Parathyroid adenoma (tissue), 2 donors: ENCODE results near the gene GIMAP8.

Source experiments
- H2AFZ ChIP-seq: fragments of 300-600 bp; sonication (generic); one replicate; pipeline ENCODE4 v1.7.0; 2017; ENCODE audit warnings: antibody characterized with exemption, mild to moderate bottlenecking
- H3K27ac ChIP-seq: fragments of 300-600 bp; sonication (generic); one replicate; pipeline ENCODE4 v1.7.0; 2017
- H3K27me3 ChIP-seq: fragments of 300-600 bp; sonication (generic); one replicate; pipeline ENCODE4 v1.7.0; 2017; ENCODE audit warnings: low read length; ENCODE audit not compliant: control insufficient read depth, insufficient read depth
- H3K36me3 ChIP-seq: fragments of 300-600 bp; sonication (generic); one replicate; pipeline ENCODE4 v1.7.0; 2017; ENCODE audit warnings: low read length; ENCODE audit not compliant: control insufficient read depth, insufficient read depth
- H3K4me1 ChIP-seq: fragments of 300-600 bp; sonication (generic); one replicate; pipeline ENCODE4 v1.7.0; 2017; ENCODE audit warnings: control low read depth
- H3K4me2 ChIP-seq: fragments of 300-600 bp; sonication (generic); one replicate; pipeline ENCODE4 v1.7.0; 2017; ENCODE audit warnings: low read length
- H3K4me3 ChIP-seq: fragments of 300-600 bp; sonication (generic); one replicate; pipeline ENCODE4 v1.7.0; 2017; ENCODE audit warnings: low read depth, low read length
- H3K79me2 ChIP-seq: fragments of 300-600 bp; sonication (generic); one replicate; pipeline ENCODE4 v1.7.0; 2017; ENCODE audit warnings: control low read depth
- H3K9ac ChIP-seq: fragments of 300-600 bp; sonication (generic); one replicate; pipeline ENCODE4 v1.7.0; 2017; ENCODE audit warnings: mild to moderate bottlenecking
- H3K9me3 ChIP-seq: fragments of 300-600 bp; sonication (generic); one replicate; pipeline ENCODE4 v1.7.0; 2017; ENCODE audit warnings: low read length; ENCODE audit not compliant: control insufficient read depth
- CTCF ChIP-seq: fragments of 300-600 bp; sonication (generic); IDR thresholded peaks from one replicate; pipeline ENCODE4 v1.7.0; 2017; ENCODE audit warnings: antibody characterized with exemption, mild to moderate bottlenecking
- donor health status: primary hyperparathyroidism.

The GIMAP8 gene

DNA sequence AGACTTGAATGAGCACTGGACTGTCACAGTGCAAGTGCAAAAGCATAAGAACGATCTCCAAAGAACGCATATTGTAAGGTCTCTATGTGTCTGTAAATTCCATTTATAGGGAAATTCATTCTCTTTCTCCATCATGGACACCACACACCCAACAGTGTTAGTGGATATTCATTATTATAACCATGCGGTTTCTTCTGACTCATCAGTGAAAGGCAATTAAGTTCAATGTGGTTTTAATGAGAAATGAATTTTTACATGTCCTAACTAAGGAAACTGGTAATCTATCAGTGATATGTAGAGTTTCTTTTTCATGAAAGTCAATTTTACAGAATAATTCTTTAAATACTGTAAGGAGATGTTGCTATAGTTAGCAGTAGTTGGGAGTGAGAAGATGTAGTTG lies 25.9 kb downstream of the GIMAP8 start:
- Histone ChIP-seq H3K27me3 (no peaks in the 10 kb centered on the region), H3K27ac (peak overlapping the region; percentile 16), H3K79me2 (no peaks in the 10 kb centered on the region), H3K4me3 (no peak overlapping the region), H3K9ac (no peak overlapping the region), H3K4me2 (no peak overlapping the region), H3K4me1 (peaks cover 4% of the 10 kb centered on the region), H3K36me3 (no peaks in the 10 kb centered on the region), H3K9me3 (no peaks in the 10 kb centered on the region), H2AFZ (no peak overlapping the region)
- TF ChIP-seq CTCF: no peak

DNA sequence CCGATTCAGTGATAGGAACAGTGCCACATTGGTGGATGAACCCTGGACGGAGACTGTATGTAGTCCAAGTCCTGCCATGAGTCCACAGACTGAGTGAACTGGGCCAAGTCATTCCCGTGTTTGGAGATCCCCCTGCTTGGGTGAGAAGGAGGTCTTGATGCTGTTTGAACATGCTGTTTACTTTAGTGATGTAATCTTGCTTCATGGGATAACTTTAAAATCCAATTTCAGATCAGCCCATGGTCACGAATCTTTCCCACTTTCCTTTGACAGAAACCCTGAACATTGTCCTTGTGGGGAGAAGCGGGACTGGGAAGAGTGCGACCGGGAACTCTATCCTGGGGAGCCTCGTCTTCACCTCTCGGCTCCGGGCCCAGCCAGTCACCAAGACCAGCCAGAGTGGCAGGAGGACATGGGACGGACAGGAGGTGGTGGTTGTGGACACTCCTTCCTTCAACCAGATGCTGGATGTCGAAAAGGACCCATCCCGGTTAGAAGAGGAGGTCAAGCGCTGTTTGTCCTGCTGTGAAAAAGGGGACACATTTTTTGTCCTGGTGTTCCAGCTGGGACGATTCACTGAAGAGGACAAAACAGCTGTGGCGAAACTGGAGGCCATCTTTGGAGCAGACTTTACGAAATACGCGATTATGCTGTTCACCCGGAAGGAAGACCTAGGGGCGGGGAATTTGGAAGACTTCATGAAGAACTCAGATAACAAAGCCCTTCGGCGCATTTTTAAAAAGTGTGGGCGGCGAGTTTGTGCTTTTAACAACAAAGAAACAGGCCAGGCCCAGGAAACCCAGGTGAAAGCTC lies 26.6 kb downstream of the GIMAP8 start:
- no peak overlapping the region for H2AFZ ChIP-seq
- H3K27me3 ChIP-seq: no peaks in the 10 kb centered on the region
- H3K4me1 ChIP-seq: peaks cover 4% of the 10 kb centered on the region
- no peaks in the 10 kb centered on the region for H3K36me3 ChIP-seq
- H3K79me2 ChIP-seq: no peaks in the 10 kb centered on the region
- TF ChIP-seq CTCF: no peak
- no peak overlapping the region for H3K4me2 ChIP-seq
- no peak overlapping the region for H3K9ac ChIP-seq
- H3K4me3 ChIP-seq: no peak overlapping the region
- H3K9me3 ChIP-seq: no peaks in the 10 kb centered on the region
- H3K27ac ChIP-seq: peak overlapping the region; percentile 16

- Histone ChIP-seq H3K4me3 (no peak overlapping the region), H3K27me3 (no peaks in the 10 kb centered on the region), H3K4me2 (peak overlapping the region; percentile 14), H3K9me3 (no peaks in the 10 kb centered on the region), H3K79me2 (no peaks in the 10 kb centered on the region), H2AFZ (no peak overlapping the region), H3K27ac (no peak overlapping the region), H3K4me1 (peaks cover 4% of the 10 kb centered on the region), H3K9ac (no peak overlapping the region), H3K36me3 (no peaks in the 10 kb centered on the region)
- TF ChIP-seq CTCF: no peak
Observed at GRCh38 chr7:150479023-150479716, 28.7 kb downstream of the GIMAP8 start.

DNA sequence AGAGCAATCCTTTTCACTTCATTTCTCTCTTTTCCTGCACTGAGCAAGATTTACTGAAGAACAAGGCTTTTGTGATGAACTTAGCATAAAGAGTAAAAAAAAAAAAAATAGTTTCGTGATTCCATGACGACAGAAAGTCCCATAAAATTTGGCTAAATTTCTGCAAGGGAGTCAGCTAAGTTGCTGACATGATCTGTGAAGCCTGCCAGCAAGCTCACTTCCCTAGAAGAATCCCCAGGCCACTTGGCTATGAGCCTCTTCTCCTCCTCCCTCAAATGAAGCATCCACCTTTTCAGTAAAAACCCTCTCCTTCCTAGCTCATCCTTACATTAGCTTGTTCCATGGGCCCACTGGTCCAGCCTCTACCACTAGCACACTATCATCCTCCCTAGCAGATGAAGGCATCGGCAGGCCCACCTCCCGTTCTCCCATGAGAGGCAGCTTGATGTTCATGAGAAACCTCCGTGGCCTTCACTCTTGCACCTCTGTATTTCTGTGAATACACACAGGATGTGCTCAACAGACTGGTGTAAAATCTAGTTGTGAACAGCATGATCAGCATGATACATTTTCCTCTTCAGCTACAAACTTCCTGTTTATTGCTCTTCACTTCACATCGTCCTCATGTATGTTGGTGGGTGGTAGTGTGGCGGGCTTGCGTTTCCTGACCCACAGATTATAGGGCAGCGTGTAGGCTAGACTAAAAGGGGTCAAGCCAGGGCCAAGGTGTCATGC lies 30.9 kb downstream of the GIMAP8 start:
- no peaks in the 10 kb centered on the region for H3K9me3 ChIP-seq
- no peak overlapping the region for H3K4me3 ChIP-seq
- H2AFZ ChIP-seq: no peak overlapping the region
- no peak for TF ChIP-seq CTCF
- no peaks in the 10 kb centered on the region for H3K27me3 ChIP-seq
- H3K9ac ChIP-seq: no peak overlapping the region
- H3K4me1 ChIP-seq: peaks cover 4% of the 10 kb centered on the region
- peak overlapping the region; percentile 40 for H3K27ac ChIP-seq
- no peaks in the 10 kb centered on the region for H3K36me3 ChIP-seq
- no peak overlapping the region for H3K4me2 ChIP-seq
- no peaks in the 10 kb centered on the region for H3K79me2 ChIP-seq
